ENCODE data around the gene TRIM4.
"Not testable (repeated sequence)": the region's sequence is repeated elsewhere in the genome, so short reads cannot be mapped to it uniquely, and the experiment has no call there.

Gene TRIM4, protein sequence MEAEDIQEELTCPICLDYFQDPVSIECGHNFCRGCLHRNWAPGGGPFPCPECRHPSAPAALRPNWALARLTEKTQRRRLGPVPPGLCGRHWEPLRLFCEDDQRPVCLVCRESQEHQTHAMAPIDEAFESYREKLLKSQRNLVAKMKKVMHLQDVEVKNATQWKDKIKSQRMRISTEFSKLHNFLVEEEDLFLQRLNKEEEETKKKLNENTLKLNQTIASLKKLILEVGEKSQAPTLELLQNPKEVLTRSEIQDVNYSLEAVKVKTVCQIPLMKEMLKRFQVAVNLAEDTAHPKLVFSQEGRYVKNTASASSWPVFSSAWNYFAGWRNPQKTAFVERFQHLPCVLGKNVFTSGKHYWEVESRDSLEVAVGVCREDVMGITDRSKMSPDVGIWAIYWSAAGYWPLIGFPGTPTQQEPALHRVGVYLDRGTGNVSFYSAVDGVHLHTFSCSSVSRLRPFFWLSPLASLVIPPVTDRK

DNA sequence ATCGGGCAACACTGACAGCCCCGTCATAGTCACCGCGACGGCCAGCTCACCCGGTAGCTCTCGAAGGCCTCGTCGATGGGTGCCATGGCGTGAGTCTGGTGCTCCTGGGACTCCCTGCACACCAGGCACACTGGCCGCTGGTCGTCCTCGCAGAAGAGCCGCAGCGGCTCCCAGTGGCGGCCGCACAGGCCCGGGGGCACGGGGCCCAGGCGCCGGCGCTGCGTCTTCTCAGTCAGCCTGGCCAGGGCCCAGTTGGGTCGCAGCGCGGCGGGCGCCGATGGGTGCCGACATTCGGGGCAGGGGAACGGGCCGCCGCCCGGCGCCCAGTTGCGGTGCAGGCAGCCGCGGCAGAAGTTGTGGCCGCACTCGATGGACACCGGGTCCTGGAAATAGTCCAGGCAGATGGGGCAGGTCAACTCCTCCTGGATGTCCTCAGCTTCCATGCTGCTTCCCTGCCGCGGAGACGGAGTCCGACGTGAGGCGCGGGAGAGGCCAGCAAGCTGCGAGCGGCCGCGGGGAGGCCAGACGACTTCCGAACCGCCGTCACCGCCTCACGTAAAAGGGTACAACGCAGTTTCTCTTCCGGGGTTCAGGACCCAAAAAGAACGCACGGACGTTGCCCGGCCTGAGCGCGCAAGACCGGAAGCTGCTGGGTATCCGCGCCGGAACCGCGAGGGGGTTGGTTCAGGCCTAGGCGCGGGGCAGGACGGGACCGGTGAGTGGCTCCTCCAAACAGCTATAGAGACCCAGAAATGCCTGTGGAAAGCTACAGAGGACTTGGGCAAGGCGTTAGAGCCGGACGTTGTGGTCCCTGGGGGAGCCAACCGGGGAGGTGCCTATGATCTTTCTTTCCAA, at the start of gene TRIM4:
Gene TRIM4 (minus strand): TSS at position 572 of the 855 bp plus-strand sequence. CDS start 129 bp downstream, at position 443.
- DNase-seq: peak; percentile 95

GRCh38 chr7:99958564-99959227, 39.4 kb upstream of the TRIM4 start:
- DNase-seq: no peak

DNA sequence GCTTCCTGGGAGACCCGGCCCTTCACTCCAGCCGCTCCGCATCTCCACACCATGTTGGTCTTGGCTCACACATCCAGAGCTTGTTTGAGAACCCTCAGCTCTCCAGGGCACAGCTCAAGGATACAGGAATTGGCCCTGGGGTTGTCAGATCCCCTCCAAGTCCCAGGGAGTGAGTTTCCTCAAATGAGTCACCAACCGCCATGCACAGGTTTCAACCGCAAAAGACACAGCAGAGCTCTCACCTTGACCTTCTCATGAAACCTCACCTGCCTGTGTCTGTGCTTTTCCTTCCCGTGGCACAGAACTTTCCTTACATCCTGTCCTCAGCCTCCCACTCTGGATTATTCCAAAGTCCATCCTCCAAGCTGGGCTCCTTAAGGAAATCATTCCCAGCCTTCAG, 35.9 kb upstream of the TRIM4 start:
- peak; percentile 10 for DNase-seq

- DNase-seq: not testable (repeated sequence)
Observed at GRCh38 chr7:99954643-99955042, 35.3 kb upstream of the TRIM4 start.

GRCh38 chr7:99953649-99954048, 34.3 kb upstream of the TRIM4 start:
- DNase-seq: peak; percentile 23

- DNase-seq: not testable (repeated sequence)
Observed at GRCh38 chr7:99952649-99953048, 33.3 kb upstream of the TRIM4 start.

DNA sequence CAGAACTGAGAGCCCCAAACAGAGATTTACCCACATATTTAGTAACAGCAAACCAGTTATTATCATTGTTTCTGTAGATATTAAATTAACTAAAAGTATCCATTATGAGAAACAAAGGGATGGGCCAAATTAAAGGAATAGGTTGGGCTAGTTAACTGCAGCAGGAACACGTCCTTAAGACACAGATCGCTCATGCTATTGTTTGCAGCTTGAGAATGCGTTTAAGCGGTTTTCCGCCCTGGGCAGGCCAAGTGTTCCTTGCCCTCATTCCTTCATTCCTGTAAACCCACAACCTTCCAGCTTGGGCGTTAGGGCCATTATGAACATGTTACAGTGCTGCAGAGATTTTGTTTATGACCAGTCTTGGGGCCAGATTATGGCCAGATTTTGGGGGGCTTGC, 31.5 kb upstream of the TRIM4 start:
- DNase-seq: not testable (repeated sequence)

DNA sequence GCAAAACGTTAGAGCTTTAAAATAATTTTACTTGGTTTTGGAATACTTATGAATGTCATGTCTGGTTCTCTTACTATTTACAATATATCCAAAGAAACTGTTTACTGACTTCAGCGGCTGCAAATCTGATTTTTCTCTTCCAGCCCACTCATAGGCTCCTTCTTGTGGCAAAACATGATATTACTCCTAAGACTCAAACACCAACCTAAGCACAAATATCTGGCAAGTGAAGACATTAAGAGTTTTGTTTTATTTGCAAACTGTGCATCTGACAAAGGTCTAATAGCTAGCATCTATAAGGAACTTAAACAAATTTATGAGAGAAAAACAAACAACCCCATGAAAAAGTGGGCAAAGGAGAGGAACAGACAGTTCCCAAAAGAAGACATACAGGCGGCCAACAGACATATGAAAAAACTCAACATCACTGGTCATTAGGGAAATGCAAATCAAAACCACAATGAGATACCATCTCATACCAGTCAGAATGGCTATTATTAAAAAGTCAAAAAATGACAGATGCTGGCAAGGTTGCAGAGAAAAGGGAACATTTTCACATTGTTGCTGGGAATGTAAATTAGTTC, 30.4 kb upstream of the TRIM4 start:
- DNase-seq: no peak

- no peak for DNase-seq
Observed at GRCh38 chr7:99947608-99948007, 28.3 kb upstream of the TRIM4 start.

DNA sequence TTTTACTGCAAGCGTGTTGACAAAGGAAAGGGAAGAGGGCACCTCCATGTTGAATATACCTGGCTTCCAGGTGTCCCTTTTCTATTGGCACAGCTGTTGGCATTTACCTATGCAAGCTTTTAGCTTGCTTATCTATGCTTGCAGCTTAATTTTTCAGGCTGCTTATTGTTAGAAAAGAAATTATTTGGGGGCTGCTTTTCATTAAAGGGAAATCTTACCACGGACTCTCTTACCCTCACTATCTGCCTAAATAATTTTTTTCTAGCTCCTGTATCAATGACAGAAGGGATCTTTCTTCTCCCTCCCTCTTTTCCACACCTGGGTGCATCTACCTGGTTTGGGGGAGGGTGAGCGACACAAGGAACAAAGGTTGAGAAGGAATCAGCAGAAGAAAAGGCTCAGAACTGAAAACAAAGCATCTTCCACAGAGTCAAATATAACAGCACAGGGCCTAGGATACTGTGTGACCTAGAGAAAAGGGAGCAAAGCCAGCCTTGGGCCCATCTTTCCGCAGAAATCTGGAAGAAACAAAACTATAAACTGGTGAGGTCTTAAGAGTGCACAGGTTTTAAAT, 25.3 kb upstream of the TRIM4 start:
- no peak for DNase-seq

DNA sequence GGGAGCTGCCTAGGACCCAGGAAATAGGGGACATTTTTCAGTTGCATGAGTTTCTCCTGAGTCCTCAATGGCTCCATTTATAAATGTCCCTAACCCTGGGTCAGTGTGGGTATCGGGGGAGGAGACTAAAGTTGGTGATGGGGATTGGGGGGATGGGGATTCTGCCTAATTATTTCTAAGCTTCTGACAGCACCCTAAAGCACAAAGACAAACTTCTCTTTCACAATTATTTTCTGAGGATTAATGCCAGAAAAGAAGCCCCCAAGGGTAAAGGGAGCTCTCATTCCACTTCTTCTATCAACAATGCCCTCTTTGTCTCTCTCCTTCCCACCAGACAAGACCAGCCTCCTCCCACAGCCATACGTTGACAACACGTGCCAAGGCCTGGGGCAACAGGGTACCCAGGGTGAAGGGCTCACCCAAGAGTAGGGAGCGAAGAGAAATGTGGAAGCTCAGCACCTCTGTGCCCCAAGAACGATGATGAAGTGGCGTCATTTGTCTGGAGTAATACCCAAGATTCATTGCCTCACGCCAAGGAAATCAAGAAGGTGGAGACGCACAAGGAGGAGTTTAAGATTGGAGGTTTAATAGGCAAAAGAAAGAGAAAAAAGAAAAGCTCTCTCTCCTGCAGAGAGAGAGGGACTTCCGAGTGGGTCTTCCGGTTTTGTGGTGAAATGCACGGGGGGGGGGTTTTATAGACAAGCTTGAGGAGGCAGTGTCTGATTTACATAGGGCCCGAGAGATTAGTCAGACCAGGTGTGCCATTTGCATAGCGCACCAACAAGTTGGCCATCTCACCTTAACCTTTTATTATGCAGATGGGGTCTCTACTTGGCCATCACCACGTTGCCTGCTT, 24.5 kb upstream of the TRIM4 start:
- no peak for DNase-seq

- no peak for DNase-seq
Observed at GRCh38 chr7:99938296-99938695, 19.0 kb upstream of the TRIM4 start.

GRCh38 chr7:99935009-99935408, 15.7 kb upstream of the TRIM4 start:
- not testable (repeated sequence) for DNase-seq

DNA sequence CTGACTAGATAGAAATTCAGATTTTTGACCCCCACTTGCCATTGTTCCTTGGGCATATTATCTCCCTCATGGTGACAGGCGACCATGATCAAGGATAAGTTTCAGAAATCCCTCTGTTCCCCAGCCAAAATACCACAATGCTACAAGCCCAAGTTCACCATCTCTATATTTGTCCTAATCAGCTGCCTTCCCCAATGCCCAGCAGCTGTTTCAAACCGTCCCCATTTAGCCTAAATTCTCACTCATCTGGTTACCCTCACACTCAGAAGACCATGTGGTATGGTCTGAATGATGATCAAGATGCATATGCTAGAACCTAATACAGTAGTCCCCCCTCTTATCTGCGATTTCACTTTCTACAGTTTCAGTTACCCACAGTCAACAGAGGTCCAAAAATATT, 11.0 kb upstream of the TRIM4 start:
- no peak for DNase-seq

GRCh38 chr7:99929730-99930053, 10.4 kb upstream of the TRIM4 start:
- DNase-seq: no peak

DNA sequence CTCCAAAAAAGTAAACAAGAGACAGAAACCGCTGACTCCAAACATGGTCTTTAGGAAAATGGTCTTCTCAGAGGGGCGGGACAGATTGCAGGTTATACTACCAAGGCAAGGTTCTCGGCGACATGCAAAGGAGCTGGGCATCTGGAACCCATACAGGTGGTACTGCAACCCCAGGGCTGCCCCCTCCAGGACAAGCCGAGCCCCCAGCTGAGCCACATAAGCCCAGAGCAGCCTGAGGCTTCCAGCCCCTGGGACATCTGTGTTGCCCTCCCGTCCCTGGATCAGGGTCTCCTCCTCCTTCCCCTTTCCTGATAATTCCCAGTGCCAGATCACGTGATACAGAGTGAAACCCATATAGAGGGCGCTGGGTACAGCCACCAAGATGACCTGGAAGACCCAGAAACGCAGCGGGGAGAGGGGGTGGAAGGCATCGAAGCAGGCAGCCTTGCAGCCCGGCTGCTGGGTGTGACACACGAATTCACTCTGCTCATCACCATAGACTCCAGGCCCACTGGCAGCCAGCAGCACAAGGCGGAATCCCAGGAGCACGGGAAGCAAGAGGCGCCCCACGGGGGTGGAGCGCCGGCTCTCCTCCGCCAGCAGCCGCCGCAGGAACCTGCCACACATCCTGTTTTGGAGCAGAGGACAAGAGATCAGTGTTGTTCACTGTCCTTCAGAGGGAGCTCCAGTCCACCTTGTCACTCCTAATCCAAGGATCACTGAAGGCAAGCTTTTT, 9.8 kb upstream of the TRIM4 start, which contains the start of gene GJC3:
Gene GJC3 (minus strand): TSS at position 627 of the 736 bp plus-strand sequence. CDS start 0 bp downstream, at position 627.
- DNase-seq: peak; percentile 38

DNA sequence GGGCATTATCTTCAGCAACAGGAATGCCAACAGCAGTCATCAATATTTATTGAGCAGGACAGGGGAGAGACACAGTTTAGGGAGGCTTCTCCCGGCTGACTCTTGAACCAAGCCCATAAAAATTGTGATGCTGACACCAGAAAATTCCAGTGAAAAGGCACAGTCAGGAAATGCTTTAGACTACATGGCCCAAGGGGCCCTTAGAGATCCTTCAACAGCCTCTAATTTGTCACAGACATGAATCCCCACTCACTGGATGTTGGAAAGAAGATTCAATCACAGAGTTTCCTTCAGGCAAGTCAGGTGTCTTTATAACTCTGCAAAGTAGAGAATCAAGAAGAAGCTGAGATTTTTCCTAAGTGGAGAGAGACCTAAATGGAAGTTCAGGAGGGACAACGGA, 8.9 kb upstream of the TRIM4 start:
- DNase-seq: no peak

DNA sequence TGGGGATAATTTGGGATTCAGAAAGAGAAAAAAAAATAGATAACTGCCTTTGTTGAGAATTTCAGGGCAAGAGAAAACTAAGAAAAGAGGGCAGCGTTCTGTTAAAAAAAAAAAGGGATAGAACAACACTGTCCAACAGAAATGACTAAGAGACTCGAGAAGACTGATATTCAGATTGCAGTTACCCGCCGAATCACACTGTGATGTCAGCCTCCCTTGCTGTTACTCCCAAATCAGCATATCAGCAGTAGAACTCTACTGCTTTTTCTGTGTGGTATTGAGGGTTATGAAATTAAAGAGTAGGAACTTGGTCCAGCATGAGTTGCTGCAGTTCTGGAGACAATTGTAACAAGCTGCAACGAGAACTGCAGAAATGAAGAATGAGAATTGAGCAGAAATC, 8.2 kb upstream of the TRIM4 start:
- no peak for DNase-seq

GRCh38 chr7:99926321-99926720, 7.0 kb upstream of the TRIM4 start:
- DNase-seq: no peak

DNA sequence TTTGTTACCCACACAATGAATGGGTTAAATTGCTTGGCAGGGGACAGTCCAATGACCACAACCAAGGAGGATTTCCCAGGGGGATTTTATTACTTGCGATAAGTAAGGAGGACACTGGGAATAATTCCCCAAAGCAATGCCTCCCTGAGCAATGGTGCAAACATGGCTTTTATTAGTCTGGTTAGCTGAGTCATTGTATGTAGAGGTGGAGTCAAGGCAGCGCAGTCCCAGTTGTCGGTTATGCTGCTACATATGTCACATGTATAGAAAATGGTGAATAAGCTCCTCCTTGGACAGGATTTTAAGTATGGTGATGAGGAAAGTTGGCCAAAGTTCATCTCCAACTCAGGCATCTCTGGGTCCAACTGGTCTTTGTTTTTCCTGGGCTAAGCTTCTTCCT, 3.9 kb upstream of the TRIM4 start:
- DNase-seq: no peak

GRCh38 chr7:99920149-99920548, 819 bp upstream of the TRIM4 start:
- no peak for DNase-seq
